GM12874 (cell line): ENCODE measurements around the gene HIBADH.

Experiments used
- CTCF ChIP-seq: IDR thresholded peaks from 2 replicates; pipeline ENCODE4 v1.5.1; 2011; ENCODE audit warnings: low read depth, mild to moderate bottlenecking, control low read depth, low read length, moderate library complexity; ENCODE audit not compliant: insufficient read depth

Gene HIBADH

GRCh38 chr7:27510541-27510940 lies 152.1 kb downstream of the HIBADH start:
- no peak for TF ChIP-seq CTCF

- TF ChIP-seq CTCF = no peak
These were observed 161.7 kb downstream of the HIBADH start for GRCh38 chr7:27501001-27501400.

- TF ChIP-seq CTCF = no peak
These were observed 170.5 kb downstream of the HIBADH start for GRCh38 chr7:27492224-27492623.

- no peak for TF ChIP-seq CTCF
These were observed 171.1 kb downstream of the HIBADH start for GRCh38 chr7:27491534-27491933.

- no peak for TF ChIP-seq CTCF
These were observed 175.2 kb downstream of the HIBADH start for GRCh38 chr7:27487509-27487908.

GRCh38 chr7:27484451-27484850 lies 178.2 kb downstream of the HIBADH start:
- no peak for TF ChIP-seq CTCF

- TF ChIP-seq CTCF = no peak
These were observed 180.5 kb downstream of the HIBADH start for GRCh38 chr7:27482219-27482618.

GRCh38 chr7:27478556-27478955 lies 184.1 kb downstream of the HIBADH start:
- no peak for TF ChIP-seq CTCF
